Esophagus muscularis mucosa (tissue), 3 donors: ENCODE measurements around the gene WNK4.

Experiments
- CTCF ChIP-seq, 3 experiments: fragments of 200-600 bp in 2 of 3; fragments of 450-650 bp in 1 of 3; sonication (generic) in 2 of 3; IDR thresholded peaks; one replicate each; pipeline ENCODE4 v1.5.1; 2017 to 2019; ENCODE audit warnings: antibody characterized with exemption in 3 of 3, mild to moderate bottlenecking in 2 of 3, moderate library complexity in 1 of 3
- EP300 ChIP-seq: sonication (generic); formaldehyde crosslinking; IDR thresholded peaks from one replicate; pipeline ENCODE4 v1.6.1; 2017; ENCODE audit warnings: antibody characterized with exemption

GRCh38 chr17:42844271-42844670 lies 63.9 kb downstream of the WNK4 start, which contains the start of gene AOC2:
- TF ChIP-seq EP300: no peak
- TF ChIP-seq CTCF (IDR thresholded peaks at IDR 0.05): no peak
